Lower leg skin (tissue), 3 donors: Measurements from ENCODE around the gene UBAP2.

ENCODE experiments used
- CTCF ChIP-seq, 3 donors: fragments of 450-650 bp; IDR thresholded peaks; one replicate each; pipeline ENCODE4 v1.5.1; 2016; ENCODE audit warnings: antibody characterized with exemption in 3 of 3, mild to moderate bottlenecking in 3 of 3, moderate library complexity in 2 of 3
- POLR2A ChIP-seq, 2 donors: fragments of 450-650 bp; IDR thresholded peaks; one replicate each; pipeline ENCODE4 v1.6.1; 2016 to 2017; ENCODE audit warnings: antibody characterized with exemption in 2 of 2, mild to moderate bottlenecking in 1 of 2, moderate library complexity in 1 of 2

GRCh38 chr9:34093578-34093977, 44.9 kb upstream of the UBAP2 start:
- no peak for TF ChIP-seq CTCF (IDR thresholded peaks at IDR 0.05)
- no peak for TF ChIP-seq POLR2A (IDR thresholded peaks at IDR 0.05)
